DMS153 treated with DMSO at 0.1 percent for 48 hours (cell line): ENCODE measurements around the gene ZFAND2B.
A peak's percentile ranks its signal among the peaks of the same experiment; 100 is the strongest.
"Not testable (repeated sequence)": the region's sequence is repeated elsewhere in the genome, so short reads cannot be mapped to it uniquely, and the experiment has no call there.

Experiments
- DNase-seq: peaks from one replicate; lab custom pipeline; 2025; ENCODE audit not compliant: unreplicated experiment; lab: John Stamatoyannopoulos, UW

The ZFAND2B gene

GRCh38 chr2:219175928-219176817, 30.4 kb upstream of the ZFAND2B start:
- DNase-seq: no peak

DNA sequence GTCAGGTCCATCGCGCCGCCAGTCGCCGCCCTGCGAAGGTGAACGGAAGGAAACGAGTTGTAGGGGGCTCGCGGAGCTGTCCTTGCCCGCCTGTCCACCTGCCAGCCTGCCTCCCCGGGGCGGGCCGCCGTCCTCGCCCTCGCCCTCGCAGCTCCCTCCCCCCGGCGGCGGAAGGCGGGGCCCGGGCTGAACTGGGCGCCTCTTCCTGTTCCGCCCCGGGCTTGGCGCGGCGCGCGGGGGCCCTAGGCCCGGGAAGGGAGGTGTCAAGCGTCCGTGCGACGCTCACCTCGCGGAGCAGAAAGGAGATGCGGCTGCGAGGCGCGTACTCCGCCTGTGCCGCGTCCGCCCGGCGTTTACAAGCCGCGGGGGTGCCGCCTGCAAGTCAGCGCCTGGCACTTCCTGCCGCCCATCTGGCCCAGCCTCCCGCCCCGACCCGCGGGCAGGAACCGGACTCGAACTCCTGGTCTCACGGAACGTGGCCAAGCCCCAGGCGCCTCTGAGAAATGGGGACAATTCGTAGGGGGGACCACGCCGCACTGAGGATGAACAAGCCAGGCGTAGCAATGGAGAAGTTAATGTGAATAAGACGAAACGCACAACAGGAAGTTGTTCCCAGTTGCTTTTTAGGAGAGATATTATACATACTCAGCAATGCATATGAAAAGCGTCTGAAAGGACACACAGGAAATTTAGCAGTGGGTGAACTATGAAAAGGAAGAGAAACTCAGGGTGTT, 29.6 kb upstream of the ZFAND2B start, which contains the start of gene CNPPD1:
TSS of gene CNPPD1 (minus strand) at position 108 of the 734 bp plus-strand sequence. CDS start at position 11, 97 bp downstream.
- peak; percentile 73 for DNase-seq

DNA sequence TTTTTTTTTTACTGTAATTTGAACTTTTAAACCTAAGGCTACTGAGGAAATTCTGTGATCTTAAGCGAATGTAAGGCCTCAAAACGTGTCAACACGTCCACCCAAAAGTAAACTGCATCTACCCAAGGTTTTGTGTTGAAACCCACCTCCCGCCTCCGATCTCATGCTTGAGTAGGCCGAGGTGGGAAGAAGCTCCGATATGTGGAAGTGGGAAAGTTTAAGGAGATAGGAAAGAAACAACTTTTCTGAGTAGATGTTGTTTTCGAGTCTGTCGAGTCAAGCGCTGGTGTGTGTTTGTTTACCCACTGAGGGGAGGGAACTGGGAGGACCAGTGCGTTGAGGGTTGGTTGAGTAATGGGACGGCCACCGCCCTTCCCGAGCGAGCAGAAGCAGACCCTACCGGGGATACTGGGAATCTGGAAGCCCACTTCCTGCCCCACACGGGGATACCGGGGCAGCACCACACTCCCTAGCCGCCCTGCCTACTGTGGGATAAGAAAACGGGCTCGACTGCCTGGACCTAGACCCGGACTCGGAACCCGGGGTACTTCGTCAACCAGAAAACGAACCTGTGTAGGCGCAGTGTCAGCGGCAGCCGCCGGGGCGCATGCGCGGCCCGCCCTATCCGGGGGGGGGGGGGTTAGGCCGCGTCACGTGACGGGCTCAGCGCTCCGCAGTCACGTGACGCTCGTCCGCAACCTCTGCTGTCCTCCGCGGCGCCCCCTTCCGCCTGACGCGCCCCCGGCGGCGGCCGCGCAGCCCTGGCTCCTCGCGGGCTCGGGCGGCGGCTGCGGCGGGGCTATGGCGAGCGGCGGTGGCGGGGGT, 28.8 kb upstream of the ZFAND2B start, which contains the start of gene RETREG2:
TSS of gene RETREG2 (plus strand) at position 724 of the 825 bp plus-strand sequence. CDS start at position 802, 78 bp downstream.
- peak; percentile 90 for DNase-seq

- DNase-seq: no peak
These were observed 28.0 kb upstream of the ZFAND2B start for GRCh38 chr2:219178377-219179175.

- DNase-seq: no peak
These were observed 26.7 kb upstream of the ZFAND2B start for GRCh38 chr2:219179601-219180465.

GRCh38 chr2:219180961-219181360, 25.6 kb upstream of the ZFAND2B start:
- no peak for DNase-seq

GRCh38 chr2:219181531-219181930, 25.1 kb upstream of the ZFAND2B start:
- no peak for DNase-seq

DNA sequence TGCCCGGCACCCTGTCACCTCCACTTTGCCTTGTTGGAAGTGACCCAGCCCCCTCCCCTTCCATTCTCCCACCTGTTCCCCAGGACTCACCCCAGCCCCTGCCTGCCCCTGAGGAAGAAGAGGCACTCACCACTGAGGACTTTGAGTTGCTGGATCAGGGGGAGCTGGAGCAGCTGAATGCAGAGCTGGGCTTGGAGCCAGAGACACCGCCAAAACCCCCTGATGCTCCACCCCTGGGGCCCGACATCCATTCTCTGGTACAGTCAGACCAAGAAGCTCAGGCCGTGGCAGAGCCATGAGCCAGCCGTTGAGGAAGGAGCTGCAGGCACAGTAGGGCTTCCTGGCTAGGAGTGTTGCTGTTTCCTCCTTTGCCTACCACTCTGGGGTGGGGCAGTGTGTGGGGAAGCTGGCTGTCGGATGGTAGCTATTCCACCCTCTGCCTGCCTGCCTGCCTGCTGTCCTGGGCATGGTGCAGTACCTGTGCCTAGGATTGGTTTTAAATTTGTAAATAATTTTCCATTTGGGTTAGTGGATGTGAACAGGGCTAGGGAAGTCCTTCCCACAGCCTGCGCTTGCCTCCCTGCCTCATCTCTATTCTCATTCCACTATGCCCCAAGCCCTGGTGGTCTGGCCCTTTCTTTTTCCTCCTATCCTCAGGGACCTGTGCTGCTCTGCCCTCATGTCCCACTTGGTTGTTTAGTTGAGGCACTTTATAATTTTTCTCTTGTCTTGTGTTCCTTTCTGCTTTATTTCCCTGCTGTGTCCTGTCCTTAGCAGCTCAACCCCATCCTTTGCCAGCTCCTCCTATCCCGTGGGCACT, 24.0 kb upstream of the ZFAND2B start:
- no peak for DNase-seq

DNA sequence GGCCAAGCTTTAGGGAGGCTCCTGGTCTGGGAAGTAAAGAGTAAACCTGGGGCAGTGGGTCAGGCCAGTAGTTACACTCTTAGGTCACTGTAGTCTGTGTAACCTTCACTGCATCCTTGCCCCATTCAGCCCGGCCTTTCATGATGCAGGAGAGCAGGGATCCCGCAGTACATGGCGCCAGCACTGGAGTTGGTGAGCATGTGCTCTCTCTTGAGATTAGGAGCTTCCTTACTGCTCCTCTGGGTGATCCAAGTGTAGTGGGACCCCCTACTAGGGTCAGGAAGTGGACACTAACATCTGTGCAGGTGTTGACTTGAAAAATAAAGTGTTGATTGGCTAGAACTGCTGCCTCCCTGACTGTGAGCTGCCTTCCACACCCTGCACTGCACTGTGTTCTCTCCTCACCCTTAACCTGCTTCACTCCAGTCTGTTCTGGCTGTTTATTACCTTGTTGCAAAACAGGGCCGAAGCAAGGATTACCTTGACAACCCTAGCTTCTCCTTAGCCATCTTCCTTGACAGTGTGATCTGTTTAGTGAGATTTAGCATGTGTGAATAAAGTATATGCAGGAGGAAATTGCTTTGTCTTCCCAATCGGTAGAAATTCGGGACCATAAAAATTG, 23.3 kb upstream of the ZFAND2B start:
- DNase-seq: no peak

DNA sequence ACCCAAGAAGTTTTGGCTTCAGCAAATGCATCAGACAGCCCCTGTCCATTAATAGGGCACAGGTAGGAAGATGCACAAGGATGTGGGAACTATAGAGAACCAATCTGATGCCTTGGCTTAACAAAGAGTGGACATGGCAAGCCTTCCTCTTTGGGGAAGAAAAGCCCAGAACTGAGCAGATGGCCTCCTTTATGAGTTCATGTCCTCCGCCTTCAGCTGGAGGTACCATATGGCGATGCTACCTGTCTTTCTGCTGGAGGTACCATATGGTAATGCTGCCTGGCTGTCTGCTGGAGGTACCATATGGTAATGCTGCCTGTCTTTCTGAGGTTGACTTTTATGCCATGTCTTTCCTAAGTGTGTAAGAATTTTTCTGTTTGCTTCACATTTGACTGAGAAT, 22.5 kb upstream of the ZFAND2B start:
- DNase-seq: no peak

DNA sequence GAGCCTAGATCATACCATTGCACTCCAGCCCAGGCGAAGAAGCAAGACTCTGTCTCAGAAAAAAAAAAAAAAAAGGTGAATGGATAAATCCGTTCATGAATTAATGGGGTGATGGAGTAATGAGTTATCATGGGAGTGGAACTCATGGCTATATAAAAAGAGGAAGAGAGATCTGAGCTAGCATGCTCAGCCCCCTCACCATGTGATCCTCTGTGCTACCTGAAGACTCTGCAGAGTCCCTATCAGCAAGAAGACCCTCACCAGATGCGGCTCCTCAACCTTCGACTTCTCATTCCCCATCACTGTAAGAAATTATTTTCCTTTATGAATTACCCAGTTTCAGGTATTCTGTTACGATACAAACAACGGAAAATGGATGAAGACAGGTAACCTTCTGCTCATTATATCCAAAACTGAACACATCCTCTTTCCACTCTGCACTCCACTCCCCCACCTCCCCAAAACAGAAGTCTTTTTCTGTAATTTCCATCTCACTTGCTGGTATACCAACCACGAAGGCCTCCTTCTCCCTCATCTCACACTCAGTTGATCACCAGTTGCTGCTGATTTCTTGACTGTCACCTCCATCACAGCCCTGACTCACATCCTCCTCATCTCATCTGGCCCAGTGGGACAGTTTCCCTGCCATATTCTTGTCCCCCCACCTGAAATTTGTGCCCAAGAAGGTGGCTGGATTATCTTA, 19.7 kb upstream of the ZFAND2B start:
- DNase-seq: no peak

- DNase-seq: no peak
These were observed 9.2 kb upstream of the ZFAND2B start for GRCh38 chr2:219197388-219197787.

GRCh38 chr2:219198974-219199373, 7.6 kb upstream of the ZFAND2B start:
- no peak for DNase-seq

DNA sequence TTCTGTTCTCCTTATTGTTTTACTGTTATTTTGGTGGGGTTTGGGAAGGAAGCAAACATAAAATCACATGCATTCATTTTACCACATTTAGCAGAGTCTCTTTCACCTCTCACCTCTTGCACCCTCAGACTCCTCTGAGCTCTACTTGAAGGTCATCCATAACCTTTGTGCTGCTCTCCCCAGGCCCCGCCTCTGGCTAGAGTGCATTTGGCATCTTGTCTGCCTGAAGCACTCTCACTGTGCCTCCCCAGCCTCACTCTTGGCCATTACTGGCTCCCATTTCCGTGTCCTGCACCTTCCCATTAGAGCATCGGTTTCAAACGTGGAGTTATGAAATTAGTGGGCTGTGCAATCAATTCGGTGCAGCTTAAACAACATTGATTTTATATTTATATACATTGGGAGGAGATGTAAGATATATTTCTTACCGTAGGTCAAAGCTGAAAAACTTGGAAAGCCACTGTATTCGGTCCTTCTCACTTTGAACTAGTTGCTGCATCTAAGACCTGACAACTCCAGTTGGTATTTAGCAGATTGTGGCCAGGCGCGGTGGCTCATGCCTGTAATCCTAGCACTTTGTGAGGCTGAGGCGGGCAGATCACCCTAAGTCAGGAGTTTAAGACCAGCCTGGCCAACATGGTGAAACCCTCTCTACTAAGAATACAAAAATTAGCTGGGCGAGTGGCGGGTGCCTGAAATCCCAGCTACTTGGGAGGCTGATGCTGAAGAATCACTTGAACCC, 6.9 kb upstream of the ZFAND2B start:
- no peak for DNase-seq

DNA sequence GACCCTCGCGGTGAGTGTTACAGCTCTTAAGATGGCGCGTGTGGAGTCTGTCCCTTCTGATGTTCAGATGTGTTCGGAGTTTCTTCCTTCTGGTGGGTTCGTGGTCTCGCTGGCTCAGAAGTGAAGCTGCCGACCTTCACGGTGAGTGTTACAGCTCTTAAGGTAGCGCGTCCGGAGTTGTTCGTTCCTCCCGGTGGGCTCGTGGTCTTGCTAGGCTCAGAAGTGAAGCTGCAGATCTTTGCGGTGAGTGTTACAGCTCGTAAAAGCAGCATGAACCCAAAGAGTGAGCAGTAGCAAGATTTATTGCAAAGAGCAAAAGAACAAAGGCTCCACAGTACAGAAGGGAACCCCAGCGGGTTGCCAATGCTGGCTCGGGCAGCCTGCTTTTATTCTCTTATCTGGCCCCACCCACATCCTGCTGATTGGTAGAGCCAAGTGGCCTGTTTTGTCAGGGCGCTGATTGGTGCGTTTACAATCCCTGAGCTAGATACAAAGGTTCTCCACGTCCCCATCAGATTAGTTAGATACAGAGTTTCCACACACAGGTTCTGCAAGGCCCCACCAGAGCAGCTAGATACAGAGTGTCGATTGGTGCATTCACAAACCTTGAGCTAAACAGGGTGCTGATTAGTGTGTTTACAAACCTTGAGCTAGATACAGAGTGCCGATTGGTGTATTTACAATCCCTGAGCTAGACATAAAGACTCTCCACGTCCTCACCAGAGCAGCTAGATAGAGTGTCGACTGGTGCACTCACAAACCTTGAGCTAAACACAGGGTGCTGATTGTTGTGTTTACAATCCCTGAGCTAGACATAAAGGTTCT, 5.9 kb upstream of the ZFAND2B start:
- DNase-seq: not testable (repeated sequence)

DNA sequence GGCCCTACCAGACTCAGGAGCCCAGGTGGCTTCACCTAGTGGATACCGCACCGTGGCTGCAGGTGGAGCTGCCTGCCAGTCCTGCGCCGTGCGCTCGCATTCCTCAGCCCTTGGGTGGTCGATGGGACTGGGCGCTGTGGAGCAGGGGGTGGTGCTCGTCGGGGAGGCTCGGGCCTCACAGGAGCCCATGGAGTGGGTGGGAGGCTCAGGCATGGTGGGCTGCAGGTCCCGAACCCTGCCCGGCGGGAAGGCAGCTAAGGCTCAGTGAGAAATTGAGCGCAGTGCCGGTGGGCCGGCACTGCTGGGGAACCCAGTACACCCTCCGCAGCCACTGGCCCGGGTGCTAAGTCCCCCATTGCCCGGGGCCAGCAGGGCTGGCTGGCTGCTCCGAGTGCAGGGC, 5.3 kb upstream of the ZFAND2B start:
- not testable (repeated sequence) for DNase-seq
